Activated CD4-positive, CD25-positive, alpha-beta regulatory T cell treated with anti-CD3 and anti-CD28 coated beads, Interleukin-2, amount 50 U/mL, for 24 hours (primary cell): ENCODE results near the gene ARL10.
"Not testable (repeated sequence)": the region's sequence is repeated elsewhere in the genome, so short reads cannot be mapped to it uniquely, and the experiment has no call there.

ENCODE experiments used
- ATAC-seq, 2 donors: fragments of 150-1000 bp; cut with Tn5 transposase; one replicate each; pipeline ENCODE4 v1.10.0; 2021; ENCODE audit warnings: mild to moderate bottlenecking in 1 of 2, moderate library complexity in 1 of 2

Gene ARL10

DNA sequence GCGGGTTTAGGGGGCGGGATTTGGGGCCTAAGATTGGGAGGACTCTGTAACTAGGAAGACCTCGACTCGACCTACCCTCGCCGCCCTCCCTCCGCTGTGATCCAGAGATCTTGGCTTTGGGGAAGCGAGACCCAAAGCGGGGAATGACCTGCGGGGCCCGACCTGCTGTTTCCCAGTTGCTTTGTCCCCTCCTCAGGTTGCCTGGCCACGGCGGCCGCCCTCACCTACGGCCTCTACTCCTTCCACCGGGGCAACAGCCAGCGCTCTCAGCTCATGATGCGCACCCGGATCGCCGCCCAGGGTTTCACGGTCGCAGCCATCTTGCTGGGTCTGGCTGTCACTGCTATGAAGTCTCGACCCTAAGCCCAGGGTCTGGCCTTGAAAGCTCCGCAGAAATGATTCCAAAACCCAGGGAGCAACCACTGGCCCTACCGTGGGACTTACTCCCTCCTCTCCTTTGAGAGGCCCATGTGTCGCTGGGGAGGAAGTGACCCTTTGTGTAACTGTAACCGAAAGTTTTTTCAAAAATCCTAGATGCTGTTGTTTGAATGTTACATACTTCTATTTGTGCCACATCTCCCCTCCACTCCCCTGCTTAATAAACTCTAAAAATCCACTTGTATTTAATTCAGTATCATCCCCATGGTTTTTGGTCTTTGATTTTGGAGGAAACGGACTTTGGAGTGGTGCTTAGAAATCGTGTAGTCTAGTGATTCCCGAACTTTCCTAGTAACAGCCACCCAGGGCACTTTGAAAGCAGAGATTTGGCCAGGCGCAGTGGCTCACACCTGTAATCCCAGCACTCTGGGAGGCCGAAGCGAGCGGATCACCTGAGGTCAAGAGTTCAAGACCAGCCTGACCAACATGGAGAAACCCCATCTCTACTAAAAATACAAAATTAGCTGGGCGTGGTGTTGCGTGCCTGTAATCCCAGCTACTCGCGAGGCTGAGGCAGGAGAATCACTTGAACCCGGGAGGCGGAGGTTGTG, 24.1 kb downstream of the ARL10 start:
- ATAC-seq: peak; percentile 24 to 32

DNA sequence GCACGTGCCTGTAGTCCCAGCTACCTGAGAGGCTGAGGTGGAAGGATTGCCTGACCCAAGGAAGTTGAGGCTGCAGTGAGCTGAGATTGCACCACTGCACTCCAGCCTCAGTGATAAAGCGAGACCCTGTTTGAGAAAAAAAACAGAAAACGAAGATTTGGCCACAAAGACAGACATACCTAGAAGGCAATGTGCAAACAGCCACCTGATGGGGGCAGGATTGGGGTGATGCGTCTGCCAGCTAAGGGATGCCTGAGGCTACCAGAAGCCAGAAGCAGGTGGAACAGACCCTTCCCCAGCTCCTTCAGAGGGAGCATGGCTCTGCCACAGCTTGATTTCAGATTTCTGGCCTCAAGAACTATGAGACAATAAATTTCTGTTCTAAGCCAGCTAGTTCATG, 26.2 kb downstream of the ARL10 start:
- no peak for ATAC-seq

DNA sequence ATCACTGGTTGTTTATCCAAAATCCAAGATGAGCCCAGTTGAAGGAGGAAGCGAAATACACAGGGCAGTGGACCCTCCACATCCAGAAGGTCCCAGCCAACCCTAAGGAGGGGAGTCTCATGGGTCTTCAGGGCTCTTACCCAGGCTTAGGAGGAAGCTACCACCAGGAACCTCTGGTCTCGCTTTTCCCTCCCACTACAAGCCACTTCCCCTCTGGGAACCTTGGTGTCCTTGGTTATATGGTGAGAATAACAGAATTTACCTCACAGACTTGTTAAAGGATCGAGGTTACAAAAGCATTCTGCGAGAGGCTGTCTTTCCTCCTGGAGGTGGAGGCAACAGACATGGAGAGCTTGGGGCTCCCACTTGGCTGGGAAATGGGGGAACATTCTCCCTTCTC, 26.7 kb downstream of the ARL10 start:
- ATAC-seq: no peak

DNA sequence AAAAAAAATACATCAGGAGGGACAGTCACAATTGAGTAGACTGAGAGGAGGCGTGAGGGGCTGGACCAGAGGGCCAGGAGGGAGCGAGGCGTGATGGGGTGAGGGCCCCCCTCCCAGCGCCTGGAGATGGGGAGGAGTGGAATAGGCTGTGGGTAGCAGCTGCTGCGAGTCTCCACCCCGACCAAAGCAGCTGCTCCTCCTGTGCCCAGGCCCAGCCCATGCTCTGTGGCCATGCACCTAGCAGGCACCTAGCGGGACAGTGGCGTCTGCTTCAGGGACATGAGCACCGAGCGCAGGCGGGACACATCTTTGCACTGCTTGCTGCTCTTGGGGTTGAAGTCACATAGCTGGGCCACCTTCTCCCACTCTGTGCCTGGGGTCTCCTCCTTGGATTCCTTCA, 27.2 kb downstream of the ARL10 start:
- no peak for ATAC-seq

DNA sequence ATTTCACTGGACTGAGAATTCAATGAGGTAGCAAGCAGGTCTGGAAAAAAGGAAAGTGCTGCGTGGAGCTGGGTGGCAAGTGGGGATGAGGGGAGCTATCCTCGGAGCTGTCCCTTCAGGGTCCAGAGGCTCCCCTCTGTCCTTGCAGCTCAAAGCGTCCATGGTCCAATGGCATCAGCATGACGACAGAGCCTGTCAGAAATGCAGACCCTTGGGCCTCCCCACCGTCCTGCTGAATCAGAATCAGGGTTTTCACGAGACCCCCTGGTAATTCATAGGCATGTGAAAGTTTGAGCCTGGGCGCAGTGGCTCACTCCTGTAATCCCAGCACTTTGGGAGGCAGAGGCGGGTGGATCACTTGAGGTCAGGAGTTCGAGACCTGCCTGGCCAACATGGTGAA, 28.8 kb downstream of the ARL10 start:
- no peak for ATAC-seq

DNA sequence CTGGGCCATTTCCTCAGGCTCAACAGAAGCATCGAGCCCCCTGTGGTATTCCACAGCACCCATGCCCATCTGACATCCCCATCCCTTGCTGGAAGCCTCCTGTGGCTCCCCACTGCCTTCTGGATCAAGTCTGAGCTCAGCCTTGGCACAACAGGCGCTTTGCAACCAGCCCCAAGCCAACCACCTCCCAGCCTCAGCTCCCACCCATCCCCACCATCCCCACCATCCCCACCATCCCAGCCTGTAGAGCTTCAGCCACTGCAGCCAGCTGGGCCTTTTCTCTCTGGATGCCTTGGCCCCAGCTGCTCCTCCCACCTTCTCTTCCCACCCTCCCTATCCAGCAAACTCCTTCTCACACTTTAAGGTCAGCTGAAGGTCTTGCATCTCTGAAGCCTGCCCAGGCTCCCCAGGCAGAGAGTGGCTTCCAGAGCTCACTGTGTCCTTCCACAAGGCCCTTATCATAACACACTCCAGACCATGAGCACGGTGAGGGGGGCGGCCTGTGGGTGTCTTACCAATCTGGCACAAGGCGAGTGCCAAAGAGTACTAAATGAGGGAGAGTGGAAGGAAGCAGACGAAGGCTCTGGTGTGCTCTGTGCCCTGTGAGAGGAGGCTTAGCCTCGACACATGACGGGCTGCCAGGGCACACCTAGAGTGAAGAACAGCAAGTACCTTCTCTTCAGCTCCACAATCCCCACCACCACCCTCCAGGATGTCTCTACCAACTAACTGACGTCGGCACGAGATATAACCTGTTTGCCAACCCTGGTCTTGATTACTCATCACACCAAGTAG, 29.8 kb downstream of the ARL10 start:
- no peak for ATAC-seq

DNA sequence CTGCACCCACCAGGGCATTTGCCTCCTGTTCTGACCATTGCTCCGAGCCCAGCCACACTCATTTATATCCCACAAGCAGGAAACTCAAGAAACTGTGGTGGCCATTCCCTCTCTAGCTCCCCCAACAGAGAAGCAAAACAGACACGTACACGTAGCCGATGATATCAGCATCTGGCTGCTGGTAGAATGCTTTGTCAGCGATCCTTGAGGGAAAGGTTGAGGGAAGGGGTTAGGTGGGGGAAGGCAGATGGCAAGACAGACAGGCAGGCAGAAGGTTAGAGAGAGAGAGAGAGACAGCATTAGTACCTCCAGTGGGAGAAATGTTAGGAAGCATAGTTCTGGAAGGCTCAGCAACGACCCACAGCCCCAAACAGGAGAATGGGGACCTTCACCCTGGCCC, 31.0 kb downstream of the ARL10 start:
- no peak for ATAC-seq

DNA sequence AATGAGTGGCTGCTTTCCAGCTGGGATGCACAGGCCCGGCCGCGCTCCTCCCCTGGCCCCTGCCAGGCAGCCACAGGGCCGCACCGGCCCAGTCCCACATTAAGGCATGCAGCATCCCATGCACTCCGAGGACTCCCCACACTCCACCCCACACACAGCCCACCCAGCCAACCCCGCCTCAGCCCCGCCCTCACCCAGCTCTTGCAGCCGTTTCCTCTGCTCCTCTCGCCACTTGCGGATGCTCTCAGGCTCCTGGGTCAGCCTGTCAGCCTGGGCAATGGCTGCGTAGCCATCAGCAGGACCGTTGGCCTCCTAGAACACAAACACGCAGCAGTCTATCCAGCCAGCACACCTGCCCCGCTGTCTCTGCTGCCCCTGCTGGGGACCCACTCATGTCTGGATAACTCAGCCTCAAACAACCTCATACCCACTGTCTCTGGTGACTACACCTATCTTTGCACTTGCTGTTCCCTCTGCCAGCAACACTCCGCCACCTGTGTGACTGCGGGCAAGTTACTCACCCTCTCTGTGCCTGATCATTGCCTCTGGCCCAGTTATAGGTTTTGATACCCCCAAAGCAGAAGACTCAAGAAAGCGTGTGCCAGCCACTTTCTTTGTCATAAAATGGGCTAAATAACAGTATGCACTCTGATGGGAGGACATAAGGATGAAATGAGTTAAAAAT, 32.6 kb downstream of the ARL10 start:
- ATAC-seq: no peak

DNA sequence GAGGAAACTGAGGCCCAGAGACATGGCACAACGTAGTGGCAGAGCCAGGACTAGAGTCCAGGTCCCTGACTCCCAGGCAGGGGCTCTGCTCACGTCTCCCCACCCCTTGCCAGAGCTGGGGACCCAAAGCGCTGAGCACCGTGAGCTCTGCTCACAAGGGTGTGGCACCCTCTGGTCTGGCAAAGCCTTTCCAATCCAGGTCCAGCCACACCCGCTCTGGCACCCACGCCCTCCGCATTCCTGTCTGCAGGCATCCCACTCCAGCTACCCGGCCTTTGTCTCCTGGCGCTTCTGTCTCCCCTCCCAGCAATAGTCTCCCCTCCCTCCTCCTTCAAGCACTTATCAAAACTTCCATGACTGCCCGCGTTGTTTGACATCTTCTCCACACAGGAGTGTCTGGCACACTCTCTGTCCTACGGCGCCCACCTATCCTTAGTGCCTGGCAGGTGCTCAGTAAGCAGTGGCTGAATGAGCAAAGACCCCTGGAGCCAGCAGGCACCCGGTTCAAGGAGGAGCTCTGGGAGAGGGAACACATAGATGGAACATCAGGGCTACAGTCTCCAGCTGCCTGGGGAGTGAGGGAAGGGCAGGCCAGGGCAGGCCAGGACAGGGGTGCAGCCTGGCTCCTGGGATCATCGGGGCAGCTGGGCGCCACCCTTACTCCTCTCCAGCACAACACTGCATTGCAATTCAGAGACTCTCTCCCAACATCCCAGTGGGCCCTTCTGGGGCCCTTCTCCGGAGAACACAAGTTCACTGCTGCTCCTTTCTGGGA, 35.3 kb downstream of the ARL10 start:
- no peak for ATAC-seq

DNA sequence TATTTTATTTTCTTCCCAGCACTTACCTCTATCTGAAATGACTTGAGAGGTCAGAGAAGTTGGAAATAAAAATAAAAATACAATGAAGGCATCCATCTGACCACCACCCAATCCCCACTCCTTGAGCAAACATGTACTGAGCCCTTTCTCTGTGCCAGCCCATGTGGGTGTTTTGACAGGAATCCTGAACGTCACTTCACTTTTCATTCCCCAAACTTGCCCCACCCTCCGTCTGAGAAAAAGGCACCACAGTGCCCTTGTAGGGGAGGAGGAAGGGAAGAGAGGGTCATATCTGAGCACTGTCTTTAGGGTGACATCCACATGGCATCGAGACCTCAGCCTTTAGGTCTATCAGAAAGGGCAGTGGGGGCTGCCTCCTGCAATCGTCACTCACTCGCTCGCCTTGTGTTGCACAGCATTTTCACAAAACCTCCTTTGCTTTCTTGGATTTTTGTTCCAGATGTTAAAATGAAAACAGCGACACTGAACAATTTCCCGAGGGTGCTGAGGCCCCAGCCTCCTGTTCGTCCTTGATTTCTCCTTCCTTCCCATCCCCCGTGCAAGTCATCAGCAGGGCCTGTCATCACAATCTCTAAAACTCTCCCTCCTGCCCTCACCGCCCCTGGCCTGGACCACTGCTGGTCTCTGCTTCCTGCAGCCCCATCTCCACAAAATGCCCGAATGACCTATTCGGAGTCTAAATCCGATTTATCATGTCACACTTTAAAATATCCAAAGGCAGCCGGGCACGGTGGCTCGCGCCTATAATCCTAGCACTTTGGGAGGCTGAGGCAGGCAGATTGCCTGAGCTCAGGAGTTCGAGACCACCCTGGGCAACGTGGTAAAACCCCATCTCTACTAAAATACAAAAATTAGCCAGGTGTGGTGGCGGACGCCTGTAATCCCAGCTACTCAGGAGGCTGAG, 36.3 kb downstream of the ARL10 start:
- ATAC-seq: no peak

DNA sequence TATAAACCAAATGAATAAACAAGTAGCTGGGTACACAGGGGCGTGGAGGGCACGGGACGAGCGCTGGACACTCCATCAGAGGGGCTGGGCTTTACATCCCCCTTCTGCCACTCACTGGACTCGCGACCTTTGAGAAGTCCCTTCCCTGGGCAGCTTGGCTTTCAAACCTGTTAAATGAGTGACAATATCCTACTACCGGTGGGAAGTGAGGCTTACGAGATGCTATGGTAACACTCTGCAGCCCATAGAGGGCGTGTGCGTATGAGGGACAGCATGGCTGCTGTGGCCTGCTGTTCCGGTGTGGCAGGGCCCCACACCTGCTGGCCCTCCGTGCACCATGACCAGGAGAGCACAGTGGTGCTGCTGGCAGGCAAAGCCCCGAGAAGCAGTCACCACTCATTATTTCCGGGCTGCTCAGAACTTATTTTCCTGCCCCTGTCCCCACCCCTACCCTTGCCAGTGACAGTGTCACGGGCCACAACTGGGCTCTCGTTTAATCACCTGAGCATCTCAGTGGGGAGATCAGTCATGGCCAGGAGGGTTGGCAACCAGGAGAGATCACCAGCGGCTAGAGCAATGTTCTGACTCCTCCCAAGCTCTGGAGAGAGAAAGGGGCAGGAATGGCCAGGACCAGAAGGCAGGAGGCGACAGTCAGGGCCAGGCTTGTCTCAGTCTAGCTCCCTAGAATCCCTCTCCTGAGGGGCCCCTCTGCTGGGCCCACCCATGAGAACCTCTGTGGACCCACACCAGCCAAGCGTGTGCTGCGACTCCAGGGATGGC, 40.6 kb downstream of the ARL10 start:
- no peak for ATAC-seq

DNA sequence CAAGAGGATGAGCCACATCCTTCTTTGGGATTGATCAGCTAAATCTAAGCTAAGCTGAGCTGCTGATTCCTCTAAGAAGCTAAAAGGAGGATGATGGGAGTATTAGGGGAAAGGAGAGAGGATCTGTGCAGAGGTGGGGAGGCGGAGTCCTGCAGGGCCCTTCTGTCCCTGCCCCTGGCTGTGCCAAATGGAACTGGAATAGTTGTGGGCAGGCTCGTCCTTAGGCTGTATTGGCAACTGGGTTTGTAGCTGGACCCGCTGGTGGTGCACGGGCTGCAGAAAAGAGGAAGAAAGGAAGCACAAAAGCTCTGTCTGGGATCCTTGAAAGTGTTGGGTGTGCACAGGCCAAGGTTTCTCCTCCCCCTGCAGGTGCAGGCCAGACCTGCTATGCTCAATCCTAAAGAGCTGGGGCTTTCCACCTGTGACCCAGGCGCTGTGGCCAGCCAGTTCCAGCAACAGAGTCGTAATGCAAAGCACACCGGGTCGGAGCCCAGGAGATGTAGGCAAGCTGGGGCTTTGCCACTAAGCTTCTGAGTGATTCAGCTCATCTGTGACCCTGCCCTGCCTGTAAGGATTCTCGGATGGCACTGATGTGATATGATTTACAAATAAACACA, 41.3 kb downstream of the ARL10 start:
- ATAC-seq: no peak

DNA sequence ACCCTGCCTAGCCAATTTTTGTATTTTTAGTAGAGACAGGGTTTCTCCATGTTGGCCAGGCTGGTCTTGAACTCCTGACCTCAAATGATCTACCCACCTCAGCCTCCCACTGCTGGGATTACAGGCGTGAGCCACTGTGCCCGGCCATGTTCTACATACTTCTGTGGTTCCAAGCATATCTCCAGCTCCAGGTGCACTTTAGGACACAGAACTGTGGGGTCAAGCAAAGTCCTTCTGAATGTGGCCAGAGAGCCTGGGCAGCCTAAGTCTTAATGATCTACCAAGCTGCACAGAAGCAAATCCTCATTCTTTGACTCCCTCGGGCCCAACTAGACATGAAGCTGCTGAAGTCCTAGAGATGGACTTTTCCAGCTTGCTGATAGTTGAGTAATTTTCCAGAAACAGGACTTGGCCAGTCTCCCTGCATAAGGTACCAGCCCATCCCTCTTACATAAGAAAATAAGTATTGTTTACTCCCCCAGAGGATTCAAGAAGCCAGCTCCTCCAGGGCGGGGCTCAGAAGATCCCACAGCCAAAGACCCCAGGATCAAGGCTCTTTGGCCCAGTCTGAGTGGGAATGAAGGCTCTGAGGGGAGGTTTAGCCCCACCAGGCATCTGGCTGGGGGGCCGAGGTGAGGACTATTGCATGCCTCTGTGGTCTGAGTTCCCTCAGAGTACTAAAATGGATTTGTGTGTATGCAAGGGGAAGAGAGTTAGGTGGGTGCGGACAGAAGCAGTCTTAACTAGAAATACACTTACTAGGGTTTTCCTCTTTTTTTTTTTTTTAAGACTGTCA, 42.4 kb downstream of the ARL10 start:
- ATAC-seq: no peak

DNA sequence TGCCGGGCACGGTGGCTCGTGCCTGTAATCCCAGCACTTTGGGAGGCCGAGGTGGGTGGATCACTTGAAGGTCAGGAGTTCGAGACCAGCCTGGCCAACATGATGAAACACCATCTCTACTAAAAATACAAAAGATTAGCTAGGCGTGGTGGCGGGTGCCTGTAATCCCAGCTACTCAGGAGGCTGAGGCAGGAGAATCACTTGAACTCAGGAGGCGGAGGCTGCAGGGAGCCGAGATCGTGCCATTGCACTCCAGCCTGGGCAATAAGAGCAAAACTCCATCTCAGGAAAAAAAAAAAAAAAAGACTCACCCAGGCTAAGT, 42.9 kb downstream of the ARL10 start:
- not testable (repeated sequence) for ATAC-seq

DNA sequence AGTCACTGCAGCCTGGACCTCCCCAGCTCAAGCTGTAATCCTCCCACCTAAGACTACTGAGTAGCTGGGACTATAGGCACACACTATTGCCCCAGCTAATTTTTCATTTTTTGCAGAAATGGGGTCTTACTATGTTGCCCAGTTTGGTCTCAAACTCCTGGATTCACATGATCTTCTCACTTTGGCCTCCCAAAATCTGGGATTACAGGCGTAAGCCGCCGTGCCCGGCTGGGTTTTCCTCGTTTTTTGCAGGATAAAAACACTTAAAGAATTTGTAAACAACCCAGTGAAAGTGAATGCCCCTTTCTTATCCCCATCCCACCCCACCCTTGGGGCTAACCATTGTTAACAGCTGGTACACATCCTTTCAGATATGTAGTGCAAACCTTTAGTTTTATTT, 43.3 kb downstream of the ARL10 start:
- no peak for ATAC-seq

DNA sequence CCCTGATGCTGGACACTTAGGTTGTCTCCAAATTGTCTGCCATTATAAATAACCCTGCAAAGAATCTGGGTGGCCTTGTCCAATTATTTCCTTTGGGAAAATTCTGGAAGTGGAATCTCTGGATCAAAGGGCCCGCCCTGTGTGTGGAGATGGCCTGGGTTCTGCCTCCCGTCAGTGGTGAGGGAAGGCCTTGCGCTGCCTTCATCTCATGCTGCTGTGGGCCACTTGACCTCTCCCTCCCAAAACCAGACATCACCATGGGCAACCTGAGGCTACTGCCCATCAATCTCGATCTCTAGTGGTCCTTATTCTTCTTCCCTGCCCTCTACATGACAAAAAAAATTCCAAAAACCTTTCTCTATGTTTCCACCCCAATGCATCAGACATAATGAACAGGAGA, 44.5 kb downstream of the ARL10 start:
- ATAC-seq: no peak

DNA sequence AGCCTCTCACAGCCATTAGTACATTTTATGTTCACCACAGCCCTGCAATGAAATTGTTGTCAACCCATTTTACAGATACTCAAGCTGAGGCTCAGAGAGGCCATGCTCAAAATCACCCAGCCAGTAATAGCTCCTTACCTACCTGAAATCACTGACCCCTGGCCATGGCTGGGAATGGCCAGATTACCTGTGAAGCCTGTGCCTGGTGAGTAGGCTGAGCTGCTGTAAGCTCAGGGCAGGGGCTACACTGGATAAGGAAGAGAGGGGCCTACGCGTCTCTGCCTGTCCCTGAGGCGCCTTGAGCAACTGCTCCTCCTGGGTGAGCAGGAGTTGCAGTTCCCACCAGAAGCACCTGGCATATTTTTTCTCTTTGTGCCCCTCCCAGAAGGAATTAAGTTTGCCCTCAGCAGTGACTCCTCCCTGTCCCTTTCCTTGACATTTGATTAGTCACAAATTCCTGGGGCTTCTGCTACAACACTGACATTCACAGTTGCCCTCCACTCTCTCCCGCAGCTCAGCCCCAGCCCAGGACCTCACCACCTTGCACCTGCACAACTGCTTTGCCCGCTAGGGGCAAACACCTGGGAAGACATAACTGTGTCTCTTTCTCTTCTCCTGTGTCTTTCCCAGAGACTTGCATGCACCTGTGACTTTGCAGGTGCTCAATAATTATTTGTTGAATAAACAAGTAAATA, 45.3 kb downstream of the ARL10 start:
- ATAC-seq: no peak

DNA sequence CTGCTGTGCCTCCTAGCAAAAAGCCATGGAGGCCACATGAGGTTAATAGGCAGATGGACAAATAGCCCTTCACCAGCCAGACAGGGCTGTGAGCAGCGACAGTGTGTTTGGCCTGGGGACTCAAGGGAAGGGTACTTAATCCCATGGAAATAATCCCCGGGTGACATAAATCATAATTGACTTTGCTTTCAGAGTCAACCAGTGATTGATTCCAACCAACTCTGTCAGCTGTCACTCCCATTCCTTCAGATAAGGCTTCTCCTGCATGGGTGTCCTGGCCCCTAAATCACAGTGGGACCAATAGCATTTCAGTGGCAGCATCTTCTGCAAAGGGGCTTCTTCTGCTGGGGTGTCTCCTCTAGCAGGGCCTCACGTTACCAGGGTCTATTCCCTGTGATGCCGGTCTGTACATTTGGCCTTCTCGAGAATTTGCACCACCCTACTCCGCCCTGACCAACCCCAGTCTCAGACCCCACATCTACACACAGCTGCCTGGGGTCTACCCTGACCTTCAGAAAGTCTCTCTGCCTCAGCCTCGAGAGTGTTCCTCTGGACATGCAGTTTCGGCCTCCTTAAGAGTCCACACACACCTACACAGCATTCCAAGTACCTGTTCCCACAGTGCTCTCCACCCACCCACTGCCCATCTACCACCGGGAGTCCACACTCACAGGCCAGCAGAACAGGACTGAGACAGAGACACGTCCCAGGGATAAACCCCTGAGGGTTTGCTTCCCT, 47.4 kb downstream of the ARL10 start:
- no peak for ATAC-seq
